LNCaP clone FGC (cell line): ENCODE data around the gene ADARB2.
"Not testable (repeated sequence)": the region's sequence is repeated elsewhere in the genome, so short reads cannot be mapped to it uniquely, and the experiment has no call there.

Source experiments
- DNase-seq: peaks from one replicate; pipeline ENCODE4 v3.0.0-alpha.2; 2011; ENCODE audit warnings: low read depth
- H3K4me3 ChIP-seq: 2 replicates; pipeline ENCODE4 v1.5.1; 2011; ENCODE audit warnings: mild to moderate bottlenecking, low read depth, low read length, control low read depth
- CTCF ChIP-seq: IDR thresholded peaks from 2 replicates; pipeline ENCODE4 v1.5.1; 2012; ENCODE audit warnings: mild to moderate bottlenecking; ENCODE audit not compliant: control insufficient read depth, insufficient read depth; ENCODE audit errors: extremely low read depth

ADARB2 gene

GRCh38 chr10:1400101-1401070 lies 336.9 kb downstream of the ADARB2 start:
- no peak overlapping the region for H3K4me3 ChIP-seq
- DNase-seq: no peak
- TF ChIP-seq CTCF: no peak

- TF ChIP-seq CTCF: no peak
- H3K4me3 ChIP-seq: no peak overlapping the region
- DNase-seq: no peak
Measured at GRCh38 chr10:1399431-1400100, 337.8 kb downstream of the ADARB2 start.

- H3K4me3 ChIP-seq: no peak overlapping the region
- DNase-seq: no peak
- TF ChIP-seq CTCF: no peak
Measured at GRCh38 chr10:1398626-1399410, 338.5 kb downstream of the ADARB2 start.

- not testable (repeated sequence) for H3K4me3 ChIP-seq, DNase-seq
Measured at GRCh38 chr10:1398116-1398515, 339.2 kb downstream of the ADARB2 start.

GRCh38 chr10:1396297-1396635 lies 341.1 kb downstream of the ADARB2 start:
- TF ChIP-seq CTCF: no peak
- H3K4me3 ChIP-seq: no peak overlapping the region
- DNase-seq: no peak

- no peak for DNase-seq
- no peak overlapping the region for H3K4me3 ChIP-seq
- no peak for TF ChIP-seq CTCF
Measured at GRCh38 chr10:1395481-1396296, 341.6 kb downstream of the ADARB2 start.
